HG03280 (cell line): ENCODE measurements around the gene C6orf120.

Experiments
- ATAC-seq: cut with Tn5 transposase; IDR thresholded peaks from one replicate; pipeline ENCODE4 v1.9.1; 2021; ENCODE audit warnings: mild to moderate bottlenecking, moderate library complexity; ENCODE audit not compliant: unreplicated experiment

The C6orf120 gene

GRCh38 chr6:169701954-169702839 lies at the start of gene C6orf120, which contains the start of gene WDR27:
C6orf120 (plus strand) TSS chr6:169702126; CDS start chr6:169702460, 334 bp downstream.
WDR27 (minus strand) TSS chr6:169702029; CDS start chr6:169689005, 13,024 bp downstream.
- ATAC-seq: peak; percentile 95

- ATAC-seq: no peak
These were observed 49.0 kb upstream of the C6orf120 start for GRCh38 chr6:169652896-169653295.

GRCh38 chr6:169653691-169654090 lies 48.2 kb upstream of the C6orf120 start:
- no peak for ATAC-seq

GRCh38 chr6:169654598-169655391 lies 47.1 kb upstream of the C6orf120 start:
- ATAC-seq: peak; percentile 97

- no peak for ATAC-seq
These were observed 45.2 kb upstream of the C6orf120 start for GRCh38 chr6:169656546-169657283.

GRCh38 chr6:169657284-169657610 lies 44.7 kb upstream of the C6orf120 start:
- ATAC-seq: no peak

GRCh38 chr6:169659820-169660610 lies 41.9 kb upstream of the C6orf120 start:
- no peak for ATAC-seq

- no peak for ATAC-seq
These were observed 41.1 kb upstream of the C6orf120 start for GRCh38 chr6:169660751-169661390.

- ATAC-seq: no peak
These were observed 40.6 kb upstream of the C6orf120 start for GRCh38 chr6:169661391-169661756.

GRCh38 chr6:169663468-169663867 lies 38.5 kb upstream of the C6orf120 start:
- ATAC-seq: no peak

- ATAC-seq: no peak
These were observed 37.7 kb upstream of the C6orf120 start for GRCh38 chr6:169664227-169664626.

GRCh38 chr6:169665289-169665688 lies 36.6 kb upstream of the C6orf120 start:
- ATAC-seq: no peak

GRCh38 chr6:169666441-169666840 lies 35.5 kb upstream of the C6orf120 start:
- ATAC-seq: no peak

GRCh38 chr6:169667716-169668115 lies 34.2 kb upstream of the C6orf120 start:
- no peak for ATAC-seq

- no peak for ATAC-seq
These were observed 33.6 kb upstream of the C6orf120 start for GRCh38 chr6:169668203-169668847.

- ATAC-seq: no peak
These were observed 32.8 kb upstream of the C6orf120 start for GRCh38 chr6:169669147-169669546.

- no peak for ATAC-seq
These were observed 32.0 kb upstream of the C6orf120 start for GRCh38 chr6:169669889-169670288.

GRCh38 chr6:169671563-169671962 lies 30.4 kb upstream of the C6orf120 start:
- no peak for ATAC-seq

- ATAC-seq: no peak
These were observed 26.9 kb upstream of the C6orf120 start for GRCh38 chr6:169675011-169675410.
